ENCODE data around the gene FEM1B.
A peak's percentile ranks its signal among the peaks of the same experiment; 100 is the strongest.

FEM1B gene

GRCh38 chr15:68228971-68229385 lies 48.6 kb upstream of the FEM1B start (continued):
- TF ChIP-seq PATZ1 (tag by site-specific recombination; IDR thresholded peaks at IDR 0.05) (peak; percentile 64), ZNF830 (tag by site-specific recombination; IDR thresholded peaks at IDR 0.05; ENCODE audit: low read depth) (no peak), ZNF114 (tag by site-specific recombination; IDR thresholded peaks at IDR 0.05) (no peak), ZSCAN18 (tag by site-specific recombination; IDR thresholded peaks at IDR 0.05) (no peak), TCF7L2 (IDR thresholded peaks at IDR 0.05; ENCODE audit: borderline replicate concordance, low read depth, low read length) (no peak), ZNF692 (tag by site-specific recombination; IDR thresholded peaks at IDR 0.05) (peak; percentile 67; the same call in 1 of the 2 replicates), ZNF660 (tag by site-specific recombination; IDR thresholded peaks at IDR 0.05) (no peak), ZNF169 (tag by site-specific recombination; IDR thresholded peaks at IDR 0.05) (no peak), ZNF416 (tag by site-specific recombination; IDR thresholded peaks at IDR 0.05) (no peak), ZNF621 (tag by site-specific recombination; IDR thresholded peaks at IDR 0.05) (no peak), REST (tag by site-specific recombination; IDR thresholded peaks at IDR 0.05) (no peak), ZSCAN23 (tag by site-specific recombination; IDR thresholded peaks at IDR 0.05) (no peak), ZBTB21 (tag by site-specific recombination; IDR thresholded peaks at IDR 0.05) (peak; percentile 20; the same call in 1 of the 2 replicates), TRIM28 (IDR thresholded peaks at IDR 0.05; ENCODE audit: borderline replicate concordance, low read length) (no peak), ZNF658 (tag by site-specific recombination; IDR thresholded peaks at IDR 0.05) (no peak), INSM2 (tag by site-specific recombination; IDR thresholded peaks at IDR 0.05) (0 out of 2 replicates have a peak, but pooled peaks have one; percentile 13), ELK4 (IDR thresholded peaks at IDR 0.05; ENCODE audit: borderline replicate concordance, low read depth, low read length) (no peak), ZXDB (tag by site-specific recombination; IDR thresholded peaks at IDR 0.05) (peak; percentile 51), ZBTB10 (tag by site-specific recombination; IDR thresholded peaks at IDR 0.05) (peak; percentile 85), HOXD13 (CRISPR knock-in tag; IDR thresholded peaks at IDR 0.05; ENCODE audit: borderline replicate concordance) (no peak), ZNF645 (tag by site-specific recombination; IDR thresholded peaks at IDR 0.05) (no peak), ZNF398 (tag by site-specific recombination; IDR thresholded peaks at IDR 0.05) (0 out of 2 replicates have a peak, but pooled peaks have one; percentile 24)
